ENCODE results near the gene KNDC1. TPM values are rescaled to one million over a fixed set of nuclear protein-coding genes. Genes with fewer than 3 reads are reported as not detected.

The KNDC1 gene
- total RNA-seq, 2 donors from 2014 or later, result 1.5 to 10.8 TPM

DNA sequence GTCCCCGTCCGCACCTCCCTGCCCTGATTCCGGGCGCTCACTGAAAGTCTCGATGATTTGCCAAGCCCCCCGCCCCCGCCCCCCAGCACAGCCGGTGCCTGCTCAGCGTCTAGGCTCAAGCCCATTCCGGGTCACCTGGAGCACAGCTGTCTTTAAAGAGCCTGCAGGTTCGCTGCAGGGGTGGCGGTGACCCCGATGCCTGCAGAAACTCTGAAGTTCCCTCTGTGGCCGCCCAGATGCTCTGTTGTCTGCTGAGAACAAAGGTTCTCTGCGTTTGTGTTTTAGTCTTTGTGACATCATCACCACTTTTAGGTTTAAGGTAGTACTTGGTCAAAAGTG lies 78.4 kb downstream of the KNDC1 start:
- H3K9me3 ChIP-seq, result no peaks in the 10 kb centered on the region
- H3K4me3 ChIP-seq, result no peak overlapping the region
- 53% methylated on average over 15 of the region's 15 CpGs for WGBS
- H3K36me3 ChIP-seq, result no peaks in the 10 kb centered on the region
- H3K4me1 ChIP-seq (replicated peaks), result peaks cover 10% of the 10 kb centered on the region
- peaks cover 45% of the 10 kb centered on the region for H3K27me3 ChIP-seq (replicated peaks; ENCODE audit: insufficient read depth)
- TF ChIP-seq POLR2A (IDR thresholded peaks at IDR 0.05), result no peak
- TF ChIP-seq POLR2AphosphoS5 (IDR thresholded peaks at IDR 0.05), result no peak
- TF ChIP-seq, protein P1, sequence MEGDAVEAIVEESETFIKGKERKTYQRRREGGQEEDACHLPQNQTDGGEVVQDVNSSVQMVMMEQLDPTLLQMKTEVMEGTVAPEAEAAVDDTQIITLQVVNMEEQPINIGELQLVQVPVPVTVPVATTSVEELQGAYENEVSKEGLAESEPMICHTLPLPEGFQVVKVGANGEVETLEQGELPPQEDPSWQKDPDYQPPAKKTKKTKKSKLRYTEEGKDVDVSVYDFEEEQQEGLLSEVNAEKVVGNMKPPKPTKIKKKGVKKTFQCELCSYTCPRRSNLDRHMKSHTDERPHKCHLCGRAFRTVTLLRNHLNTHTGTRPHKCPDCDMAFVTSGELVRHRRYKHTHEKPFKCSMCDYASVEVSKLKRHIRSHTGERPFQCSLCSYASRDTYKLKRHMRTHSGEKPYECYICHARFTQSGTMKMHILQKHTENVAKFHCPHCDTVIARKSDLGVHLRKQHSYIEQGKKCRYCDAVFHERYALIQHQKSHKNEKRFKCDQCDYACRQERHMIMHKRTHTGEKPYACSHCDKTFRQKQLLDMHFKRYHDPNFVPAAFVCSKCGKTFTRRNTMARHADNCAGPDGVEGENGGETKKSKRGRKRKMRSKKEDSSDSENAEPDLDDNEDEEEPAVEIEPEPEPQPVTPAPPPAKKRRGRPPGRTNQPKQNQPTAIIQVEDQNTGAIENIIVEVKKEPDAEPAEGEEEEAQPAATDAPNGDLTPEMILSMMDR (IDR thresholded peaks at IDR 0.05), result no peak
- H3K27ac ChIP-seq, result no peak overlapping the region
- DNase-seq (ENCODE audit: low spot score), result no peak
- intact Hi-C loops (cut with DNase I), result no loop called here

DNA sequence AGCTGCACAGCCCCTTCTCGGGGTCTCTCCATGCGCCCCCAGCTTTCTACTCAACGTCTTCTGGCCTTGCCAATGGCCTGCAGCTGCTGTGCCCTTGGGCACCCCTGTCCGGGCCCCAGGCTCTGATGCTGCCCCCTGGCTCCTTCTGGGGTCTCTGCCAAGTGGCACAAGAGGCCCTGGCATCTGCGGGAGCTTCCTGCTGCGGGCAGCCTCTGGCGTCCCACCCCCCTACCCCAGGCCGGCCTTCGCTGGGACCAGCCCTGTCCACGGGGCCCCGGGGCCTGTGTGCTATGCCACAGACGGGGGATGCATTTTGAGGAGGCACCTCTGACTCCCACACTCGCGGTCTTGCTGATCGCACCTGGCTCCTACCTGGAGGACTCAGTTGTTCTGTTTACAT lies 80.0 kb downstream of the KNDC1 start:
- intact Hi-C loops (cut with DNase I), result no loop called here
- Histone ChIP-seq H3K27ac (no peak overlapping the region), H3K9me3 (no peaks in the 10 kb centered on the region), H3K4me1 (replicated peaks) (peaks cover 10% of the 10 kb centered on the region), H3K4me3 (no peak overlapping the region), H3K27me3 (replicated peaks; ENCODE audit: insufficient read depth) (peaks cover 44% of the 10 kb centered on the region), H3K36me3 (no peaks in the 10 kb centered on the region)
- WGBS, result 84% methylated on average over 15 of the region's 15 CpGs
- DNase-seq (ENCODE audit: low spot score), result no peak
- no peak for TF ChIP-seq POLR2A (IDR thresholded peaks at IDR 0.05)

- TF ChIP-seq POLR2AphosphoS5 (IDR thresholded peaks at IDR 0.05) (no peak), POLR2A (IDR thresholded peaks at IDR 0.05) (no peak)
- TF ChIP-seq, protein P1 (IDR thresholded peaks at IDR 0.05), result no peak
- peaks cover 31% of the 10 kb centered on the region for H3K27me3 ChIP-seq (replicated peaks; ENCODE audit: insufficient read depth)
- H3K27ac ChIP-seq, result no peak overlapping the region
- peaks cover 6% of the 10 kb centered on the region for H3K4me1 ChIP-seq (replicated peaks)
- H3K36me3 ChIP-seq, result no peaks in the 10 kb centered on the region
- WGBS, result 47% methylated on average over 25 of the region's 25 CpGs
- no peak for DNase-seq (ENCODE audit: low spot score)
- no peak overlapping the region for H3K4me3 ChIP-seq
- intact Hi-C loops (cut with DNase I), result no loop called here
- H3K9me3 ChIP-seq, result no peaks in the 10 kb centered on the region
Observed at GRCh38 chr10:133241501-133242205, 81.6 kb downstream of the KNDC1 start.

GRCh38 chr10:133242611-133243356 lies 82.8 kb downstream of the KNDC1 start:
- peaks cover 21% of the 10 kb centered on the region for H3K27me3 ChIP-seq (replicated peaks; ENCODE audit: insufficient read depth)
- DNase-seq (ENCODE audit: low spot score), result no peak
- 86% methylated on average over 27 of the region's 27 CpGs for WGBS

GRCh38 chr10:133243593-133243992 lies 83.6 kb downstream of the KNDC1 start:
- TF ChIP-seq POLR2A (IDR thresholded peaks at IDR 0.05), result no peak
- TF ChIP-seq, protein P1 (IDR thresholded peaks at IDR 0.05), result no peak
- TF ChIP-seq POLR2AphosphoS5 (IDR thresholded peaks at IDR 0.05), result no peak
- Histone ChIP-seq H3K9me3 (no peaks in the 10 kb centered on the region), H3K27me3 (replicated peaks; ENCODE audit: insufficient read depth) (peaks cover 17% of the 10 kb centered on the region), H3K4me1 (replicated peaks) (no peaks in the 10 kb centered on the region), H3K36me3 (no peaks in the 10 kb centered on the region), H3K27ac (no peak overlapping the region), H3K4me3 (no peak overlapping the region)
- intact Hi-C loops (cut with DNase I), result no loop called here
- DNase-seq (ENCODE audit: low spot score), result no peak
- WGBS, result 74% methylated on average over 14 of the region's 14 CpGs

More at GRCh38 chr10:133242611-133243356, 82.8 kb downstream of the KNDC1 start:
- TF ChIP-seq, protein P1 (IDR thresholded peaks at IDR 0.05), result no peak
- TF ChIP-seq POLR2A (IDR thresholded peaks at IDR 0.05) (no peak), POLR2AphosphoS5 (IDR thresholded peaks at IDR 0.05) (no peak)
- no peaks in the 10 kb centered on the region for H3K4me1 ChIP-seq (replicated peaks)
- intact Hi-C loops (cut with DNase I), result no loop called here
- no peaks in the 10 kb centered on the region for H3K9me3 ChIP-seq
- no peak overlapping the region for H3K27ac ChIP-seq
- no peak overlapping the region for H3K4me3 ChIP-seq
- H3K36me3 ChIP-seq, result no peaks in the 10 kb centered on the region
